NCI-H1105 treated with DMSO at 0.1 percent for 48 hours (cell line): ENCODE results near the gene HPD.
"Not testable (repeated sequence)": the region's sequence is repeated elsewhere in the genome, so short reads cannot be mapped to it uniquely, and the experiment has no call there.

Experiments
- DNase-seq: peaks from one replicate; lab custom pipeline; 2025; lab: John Stamatoyannopoulos, UW

The HPD gene

GRCh38 chr12:121798787-121799155 is 59.9 kb downstream of the HPD start:
- DNase-seq = no peak

- peak; percentile 94 for DNase-seq
Observed at GRCh38 chr12:121797937-121798786, 60.5 kb downstream of the HPD start.

GRCh38 chr12:121796855-121797751 is 61.6 kb downstream of the HPD start:
- peak; percentile 84 for DNase-seq

DNA sequence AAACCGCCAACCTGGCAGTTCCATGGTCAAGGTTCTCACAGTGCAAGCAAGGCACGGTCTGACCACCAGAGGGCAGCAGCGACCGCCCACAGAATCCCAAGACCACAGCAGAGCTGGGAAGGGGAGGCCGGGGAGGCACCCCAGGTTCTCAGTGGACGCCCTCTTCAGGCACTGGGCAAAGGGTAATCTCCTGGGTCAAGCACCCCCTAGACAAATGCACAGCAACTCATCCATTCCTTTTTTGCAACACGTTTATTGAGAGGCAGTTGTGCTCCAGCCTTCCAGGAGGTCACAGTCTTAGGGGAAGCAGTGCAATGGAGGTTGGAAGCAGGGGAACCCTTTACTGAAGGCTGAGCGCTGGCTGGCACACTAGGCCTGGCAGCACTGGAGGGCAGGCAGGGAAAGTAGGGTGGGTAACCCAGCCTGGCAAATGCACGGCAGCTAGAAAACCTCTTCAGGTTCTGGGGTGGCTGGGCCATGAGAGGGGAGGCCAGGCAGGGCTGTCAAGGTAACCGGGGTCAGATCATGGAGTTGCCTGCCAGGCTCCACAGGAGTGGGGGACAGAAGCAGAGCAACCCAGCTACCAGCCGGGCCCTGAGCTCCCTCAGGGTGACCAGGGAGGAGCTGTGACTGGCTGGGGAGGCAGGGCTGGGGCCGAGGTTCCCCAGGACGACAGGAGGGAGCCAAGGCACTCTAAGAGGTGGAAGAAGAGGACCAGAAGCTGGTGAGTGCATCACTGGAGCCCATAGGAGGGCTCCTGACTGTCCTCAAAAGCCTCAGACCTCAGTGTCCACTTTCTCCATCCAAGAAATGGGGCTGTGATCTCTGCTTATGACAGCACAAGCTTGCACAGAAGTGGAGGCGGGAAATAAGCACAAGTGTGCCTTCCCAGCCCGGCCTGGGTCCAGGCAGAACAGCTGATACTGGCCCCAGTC is 63.4 kb downstream of the HPD start:
- DNase-seq = peak; percentile 69

DNA sequence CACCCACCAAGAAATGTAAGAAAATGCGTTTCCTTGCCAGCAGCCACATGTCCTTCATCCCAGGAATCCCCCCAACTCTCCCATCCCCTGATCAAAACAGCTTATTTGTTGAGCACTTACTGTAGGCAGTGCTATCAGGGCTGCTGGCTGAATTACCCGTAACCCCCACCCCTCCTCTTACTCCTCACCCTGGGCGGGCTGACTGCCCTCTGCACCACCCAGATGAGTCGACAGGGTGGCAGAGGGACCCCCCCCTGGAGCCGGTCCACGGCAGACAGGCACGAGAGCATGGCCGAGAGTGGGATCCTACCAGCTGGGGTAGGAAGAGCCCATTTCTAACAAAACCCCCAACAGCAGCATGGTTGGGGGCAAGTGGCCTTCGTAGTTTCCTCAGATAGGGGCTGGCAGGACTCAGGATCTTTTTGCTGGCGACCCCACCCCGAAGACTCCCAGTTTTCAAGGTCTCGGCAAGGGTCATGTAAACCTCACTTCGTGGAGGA is 64.1 kb downstream of the HPD start:
- DNase-seq = no peak

DNA sequence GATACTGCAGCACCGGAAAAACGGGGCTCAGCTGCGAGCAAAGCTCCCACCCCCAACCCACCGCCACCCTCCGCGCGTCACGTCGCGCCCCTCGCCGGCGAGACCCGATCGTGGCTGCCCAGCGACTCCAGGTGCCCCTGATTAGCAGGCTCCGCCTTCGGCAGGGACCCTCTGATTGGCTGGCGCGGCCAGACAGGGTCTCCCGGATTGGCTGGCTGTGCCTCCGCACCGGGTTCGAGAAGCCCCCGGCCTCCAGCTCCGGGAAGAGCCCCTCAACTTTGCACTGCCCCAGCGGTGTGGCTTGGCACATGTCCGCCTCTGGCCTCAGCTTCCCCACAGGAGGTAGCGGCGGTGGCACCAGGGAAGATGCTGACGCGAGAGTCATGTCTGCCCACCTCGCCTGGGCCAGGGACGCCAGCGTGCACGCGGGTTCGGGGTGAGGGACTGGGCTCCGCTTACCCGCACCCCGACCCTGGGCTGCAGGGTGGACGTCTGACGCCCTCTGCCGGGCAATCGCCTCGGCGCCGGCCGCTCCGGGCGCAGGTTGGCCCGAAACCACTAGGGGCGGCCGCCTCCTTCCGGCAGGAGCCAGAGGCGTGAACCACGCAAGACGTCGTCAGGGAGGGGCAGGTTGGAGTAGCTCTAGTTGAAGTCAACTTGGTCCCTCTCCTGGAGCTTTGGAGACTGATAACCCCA is 64.7 kb downstream of the HPD start:
- peak; percentile 82 for DNase-seq

- DNase-seq = no peak
Observed at GRCh38 chr12:121793440-121793837, 65.2 kb downstream of the HPD start, which contains the start of gene RHOF. TSS of gene RHOF (minus strand) at chr12:121793688. CDS start at chr12:121793633, 55 bp downstream.

GRCh38 chr12:121792607-121793439 is 65.8 kb downstream of the HPD start:
- no peak for DNase-seq

DNA sequence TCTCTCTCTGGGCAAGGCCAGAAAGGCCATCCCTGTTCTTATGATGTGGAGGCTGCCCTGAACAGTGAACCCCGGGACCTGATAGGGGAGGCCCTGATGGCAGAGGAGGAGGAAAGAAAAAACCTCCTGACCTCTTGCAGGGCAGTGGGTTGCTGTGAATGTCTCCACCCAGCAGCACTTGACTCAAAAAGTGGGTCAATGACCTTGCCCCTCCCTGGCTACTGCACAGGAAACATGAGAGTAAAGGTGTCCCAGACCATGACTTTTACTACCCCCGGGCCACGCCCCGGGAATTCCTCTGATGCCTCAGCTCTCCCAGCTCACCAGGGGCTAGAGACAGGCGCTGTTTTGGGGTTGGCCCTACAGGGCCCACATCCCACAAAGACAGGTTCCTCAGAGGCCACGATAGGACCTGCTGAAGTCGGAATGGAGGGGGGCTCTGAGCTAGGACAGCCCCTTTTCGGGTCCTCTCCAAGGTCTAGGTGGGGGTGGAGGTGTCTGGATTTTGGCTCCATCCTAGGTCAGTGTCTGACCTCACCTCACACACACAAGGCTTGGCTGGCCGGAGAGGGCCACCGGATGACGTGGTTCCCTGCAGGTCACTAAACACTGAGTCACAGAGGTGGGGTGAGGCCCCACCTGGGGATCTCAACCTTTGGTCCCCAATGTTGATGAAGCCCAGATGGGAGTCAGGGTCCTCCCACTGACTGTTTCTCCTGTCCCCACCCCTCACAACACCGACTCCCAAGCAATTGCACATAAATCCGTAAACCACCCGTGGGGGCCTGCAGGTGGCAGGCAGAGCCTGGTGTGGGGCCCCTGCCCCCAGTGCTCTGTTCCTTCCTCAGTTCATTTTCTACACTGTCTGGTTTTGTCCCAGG is 66.7 kb downstream of the HPD start:
- no peak for DNase-seq

GRCh38 chr12:121790785-121791184 is 67.9 kb downstream of the HPD start:
- not testable (repeated sequence) for DNase-seq

- no peak for DNase-seq
Observed at GRCh38 chr12:121789800-121790728, 68.6 kb downstream of the HPD start.
